Body of pancreas (tissue), 4 donors: Measurements from ENCODE around the gene AHCYL2.

Experiments used
- POLR2A ChIP-seq, 3 donors: fragments of 450-650 bp; IDR thresholded peaks; one replicate each; pipeline ENCODE4 v1.6.1; 2016; ENCODE audit warnings: antibody characterized with exemption in 3 of 3, mild to moderate bottlenecking in 2 of 3
- TF ChIP-seq, protein P1 (sequence below), 7 experiments: fragments of 450-650 bp in 4 of 7; fragments of 200-600 bp in 3 of 7; sonication (generic) in 3 of 7; IDR thresholded peaks; one replicate each; pipeline ENCODE4 v1.5.1; 2016 to 2019; ENCODE audit warnings: antibody characterized with exemption in 7 of 7

DNA sequence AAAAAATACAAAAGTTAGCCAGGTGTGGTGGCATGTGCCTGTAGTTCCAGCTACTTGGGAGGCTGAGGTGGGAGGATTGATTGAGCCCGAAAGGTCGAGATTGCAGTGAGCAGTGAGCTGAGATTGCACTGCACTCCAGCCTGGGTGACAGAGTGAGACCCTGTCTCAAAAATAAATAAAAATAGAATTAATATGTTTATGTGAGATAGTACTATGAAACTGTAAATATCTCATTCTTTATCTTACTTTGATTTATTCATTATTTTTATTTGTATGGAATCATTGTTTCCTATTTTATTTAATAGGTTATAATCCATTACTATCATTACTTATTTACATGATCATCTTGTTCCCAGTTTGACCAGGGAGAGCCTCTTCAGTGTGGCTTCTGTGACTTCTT is 168.4 kb downstream of the AHCYL2 start:
- TF ChIP-seq, protein P1, sequence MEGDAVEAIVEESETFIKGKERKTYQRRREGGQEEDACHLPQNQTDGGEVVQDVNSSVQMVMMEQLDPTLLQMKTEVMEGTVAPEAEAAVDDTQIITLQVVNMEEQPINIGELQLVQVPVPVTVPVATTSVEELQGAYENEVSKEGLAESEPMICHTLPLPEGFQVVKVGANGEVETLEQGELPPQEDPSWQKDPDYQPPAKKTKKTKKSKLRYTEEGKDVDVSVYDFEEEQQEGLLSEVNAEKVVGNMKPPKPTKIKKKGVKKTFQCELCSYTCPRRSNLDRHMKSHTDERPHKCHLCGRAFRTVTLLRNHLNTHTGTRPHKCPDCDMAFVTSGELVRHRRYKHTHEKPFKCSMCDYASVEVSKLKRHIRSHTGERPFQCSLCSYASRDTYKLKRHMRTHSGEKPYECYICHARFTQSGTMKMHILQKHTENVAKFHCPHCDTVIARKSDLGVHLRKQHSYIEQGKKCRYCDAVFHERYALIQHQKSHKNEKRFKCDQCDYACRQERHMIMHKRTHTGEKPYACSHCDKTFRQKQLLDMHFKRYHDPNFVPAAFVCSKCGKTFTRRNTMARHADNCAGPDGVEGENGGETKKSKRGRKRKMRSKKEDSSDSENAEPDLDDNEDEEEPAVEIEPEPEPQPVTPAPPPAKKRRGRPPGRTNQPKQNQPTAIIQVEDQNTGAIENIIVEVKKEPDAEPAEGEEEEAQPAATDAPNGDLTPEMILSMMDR (IDR thresholded peaks at IDR 0.05): no peak
- no peak for TF ChIP-seq POLR2A (IDR thresholded peaks at IDR 0.05)
